Heart left ventricle (tissue), 16 donors: ENCODE results near the gene CSF1. TPM values are rescaled to one million over a fixed set of nuclear protein-coding genes. Genes with fewer than 3 reads are reported as not detected.

Experiments
- ATAC-seq, 4 donors: fragments of 200-7000 bp; cut with Tn5 transposase; one replicate each; pipeline ENCODE4 v1.9.1; 2020 to 2022; ENCODE audit warnings: moderate library complexity in 4 of 4, mild to moderate bottlenecking in 3 of 4, moderate number of reproducible peaks in 1 of 4
- DNase-seq, 5 donors: peaks; one replicate each; pipeline ENCODE4 v3.0.0-alpha.2; 2020
- H3K27ac ChIP-seq, 12 donors: fragments of 200-600 bp; sonication (generic) in 4 of 12; one replicate each; pipeline versions ENCODE4 v1.5.0 to v1.8.0; 2016 to 2022; ENCODE audit warnings: mild to moderate bottlenecking in 2 of 12
- H3K27me3 ChIP-seq, 9 donors: fragments of 200-600 bp; sonication (generic) in 2 of 9; one replicate each; pipeline versions ENCODE4 v1.5.1 to v1.8.0; 2016 to 2022; ENCODE audit warnings: mild to moderate bottlenecking in 3 of 9
- H3K36me3 ChIP-seq, 9 donors: fragments of 200-600 bp; sonication (generic) in 2 of 9; one replicate each; pipeline versions ENCODE4 v1.5.0 to v1.8.0; 2018 to 2022; ENCODE audit warnings: mild to moderate bottlenecking in 2 of 9
- H3K4me1 ChIP-seq, 12 donors: fragments of 200-600 bp; sonication (generic) in 4 of 12; one replicate each; pipeline versions ENCODE4 v1.5.0 to v1.8.0; 2016 to 2022; ENCODE audit warnings: mild to moderate bottlenecking in 3 of 12
- H3K4me3 ChIP-seq, 12 donors: fragments of 200-600 bp; sonication (generic) in 4 of 12; one replicate each; pipeline versions ENCODE4 v1.5.0 to v1.8.0; 2017 to 2022; ENCODE audit warnings: mild to moderate bottlenecking in 9 of 12, moderate library complexity in 4 of 12
- H3K9me3 ChIP-seq, 12 donors: fragments of 200-600 bp; sonication (generic) in 4 of 12; one replicate each; pipeline versions ENCODE4 v1.5.0 to v1.8.0; 2016 to 2022; ENCODE audit warnings: mild to moderate bottlenecking in 1 of 12
- CTCF ChIP-seq, 12 donors: fragments of 200-600 bp; sonication (generic) in 4 of 12; IDR thresholded peaks; one replicate each; pipeline versions ENCODE4 v1.5.0 to v1.8.0; 2018 to 2022; ENCODE audit warnings: antibody characterized with exemption in 12 of 12, mild to moderate bottlenecking in 5 of 12
- POLR2A ChIP-seq, 2 donors: fragments of 450-650 bp; IDR thresholded peaks; one replicate each; pipeline ENCODE4 v1.6.1; 2017; ENCODE audit warnings: antibody characterized with exemption in 2 of 2, mild to moderate bottlenecking in 2 of 2, moderate library complexity in 2 of 2
- WGBS, 4 donors: extraction: QIAGEN DNeasy Blood & Tissue Kit in 2 of 4; methylation state at CpG; one replicate each; pipeline versions ENCODE4 v1.1.5 to v1.1.7; 2013 to 2018; 5-methylcytosine and 5-hydroxymethylcytosine counted together
- intact Hi-C, 10 donors: fragments of 100-400 bp; cut with DNase I; formaldehyde crosslinking; loops; one replicate each; pipeline versions ENCODE4 v1.11.1 to v1.14.2; 2022
- polyA plus RNA-seq, 2 donors: library from polyadenylated mRNA; stranded (reverse); fragments of 200-250 nt; gene quantifications; one replicate each; pipeline ENCODE4 v1.2.3, GENCODE V29; 2013
- total RNA-seq, 9 donors: library from RNA; depleted of rRNA in 2 of 9; stranded (reverse); fragments of >200 nt in 2 of 9; fragmentation: NEBNext Ultra II Directional in 3 of 9; extraction: Animal tissue kit (Norgen Biotek cat#: 25700) in 3 of 9; gene quantifications; one replicate each; pipeline versions ENCODE4 v1.1.0 to v1.2.4, GENCODE V29; 2016 to 2023
- donor health status: ischemic (EF 13 %, LVEDD 7.1; RV severe dilation, severe dysfunction).
- donor health status: healthy with polysubstance abuse.
- donor health status: DM: no; HTN: yes; CAD: no.
- donor health status: DM: no; HTN: no; CAD: no.
- donor health status: ischemic (EF 25% LVEDD 6.9; RV normal size, moderate dysfunction).
- donor health status: ischemic (EF 25% LVEDD 5.7; RV mildly dilated, moderate dysfunction).
- donor health status: healthy.
- donor health status: DM: yes; HTN: yes; CAD: no.
- donor health status: ischemic (EF 35%, LVEDD 5.7; RV mildly dilated, moderate dysfunction).
- donor health status: nonischemic (EF 11% LVEDD 7.7; RV severe dilation, severe dysfunction).
- donor health status: DM: yes; HTN: yes; CAD: no.
- donor health status: PGD.
- donor health status: ischemic (EF 29% LVEDD 5.4; RV normal size, mild dysfunction).
- donor health status: nonischemic (EF 23%, LVEDD 6.1; RV moderate dilation, normal function).

Gene CSF1
- total and polyA plus RNA-seq, 11 donors: 9.0 to 64.8 (median 13.3) TPM

GRCh38 chr1:109930252-109930993, 19.8 kb downstream of the CSF1 start:
- ATAC-seq (no peak), DNase-seq (no peak)
- intact Hi-C loops: no loop called here
- Histone ChIP-seq H3K4me1 (peaks cover 9 to 76% (median 52%) of the 10 kb centered on the region in 12 donors), H3K27me3 (no peaks in the 10 kb centered on the region), H3K9me3 (no peaks in the 10 kb centered on the region), H3K36me3 (peaks cover 0 to 39% (median 30%) of the 10 kb centered on the region in 9 donors), H3K4me3 (no peak overlapping the region), H3K27ac (peak overlapping the region; percentile 10 to 86 (median 79))
- WGBS, 4 donors: 82 to 93% (median 88%) methylated on average over 9 of the region's 9 CpGs
- TF ChIP-seq CTCF (IDR thresholded peaks at IDR 0.05) (no peak), POLR2A (IDR thresholded peaks at IDR 0.05) (no peak)

GRCh38 chr1:109931189-109931731, 20.6 kb downstream of the CSF1 start:
- TF ChIP-seq CTCF (IDR thresholded peaks at IDR 0.05) (peak in 2 of 12 donors; percentile 8 to 17), POLR2A (IDR thresholded peaks at IDR 0.05) (no peak)
- H3K27me3 ChIP-seq: no peaks in the 10 kb centered on the region
- peaks cover 0 to 30% (median 22%) of the 10 kb centered on the region in 9 donors for H3K36me3 ChIP-seq
- DNase-seq (peak; percentile 86 to 93 (median 91)), ATAC-seq (peak; percentile 63 to 84 (median 80))
- H3K4me1 ChIP-seq: peaks cover 9 to 73% (median 52%) of the 10 kb centered on the region in 12 donors
- intact Hi-C loops: no loop called here
- no peak overlapping the region for H3K4me3 ChIP-seq
- 27 to 36% (median 32%) methylated on average over 10 of the region's 10 CpGs for WGBS, 4 donors
- peak overlapping the region; percentile 12 to 86 (median 79) for H3K27ac ChIP-seq
- no peaks in the 10 kb centered on the region for H3K9me3 ChIP-seq

- 96 to 99% (median 98%) methylated on average over 3 of the region's 3 CpGs for WGBS, 4 donors
- Histone ChIP-seq H3K27ac (peak overlapping the region in 4 of 12 donors; percentile 61 to 86 (median 82)), H3K36me3 (peaks cover 0 to 22% (median 14%) of the 10 kb centered on the region in 9 donors), H3K4me1 (peaks cover 9 to 69% (median 48%) of the 10 kb centered on the region in 12 donors), H3K9me3 (peaks cover 0 to 6% (median 0%) of the 10 kb centered on the region in 12 donors), H3K4me3 (no peak overlapping the region), H3K27me3 (no peaks in the 10 kb centered on the region)
- intact Hi-C loops: no loop called here
- TF ChIP-seq CTCF (IDR thresholded peaks at IDR 0.05) (no peak), POLR2A (IDR thresholded peaks at IDR 0.05) (no peak)
- no peak for ATAC-seq
- DNase-seq: no peak
Measured at GRCh38 chr1:109931911-109932636, 21.4 kb downstream of the CSF1 start.

- Histone ChIP-seq H3K4me3 (no peak overlapping the region), H3K27ac (no peak overlapping the region), H3K9me3 (peaks cover 0 to 12% (median 4%) of the 10 kb centered on the region in 12 donors), H3K4me1 (peaks cover 7 to 63% (median 42%) of the 10 kb centered on the region in 12 donors), H3K27me3 (no peaks in the 10 kb centered on the region), H3K36me3 (peaks cover 0 to 20% (median 14%) of the 10 kb centered on the region in 9 donors)
- ATAC-seq (no peak), DNase-seq (no peak)
- intact Hi-C loops: no loop called here
- TF ChIP-seq CTCF (IDR thresholded peaks at IDR 0.05) (no peak), POLR2A (IDR thresholded peaks at IDR 0.05) (no peak)
- WGBS, 4 donors: 93 to 98% (median 97%) methylated on average over 5 of the region's 5 CpGs
Measured at GRCh38 chr1:109932679-109933078, 22.0 kb downstream of the CSF1 start.
